Muscle of arm (tissue), 12 donors: ENCODE data around the gene PLXNB3. TPM values are rescaled to one million over a fixed set of nuclear protein-coding genes. Genes with fewer than 3 reads are reported as not detected.
"Not testable (repeated sequence)": the region's sequence is repeated elsewhere in the genome, so short reads cannot be mapped to it uniquely, and the experiment has no call there.

Experiments
- DNase-seq: peaks from one replicate; pipeline ENCODE4 v3.0.0-alpha.2; 2013
- polyA plus RNA-seq, 12 donors: library from polyadenylated mRNA; unstranded; fragments of 120-200 nt; gene quantifications; one replicate each; pipeline ENCODE4 v1.2.1, GENCODE V29; 2013; ENCODE audit not compliant: insufficient read length in 12 of 12

Gene PLXNB3
- polyA plus RNA-seq, 12 donors = 2.0 to 10.9 (median 3.1) TPM; not detected in 1

DNA sequence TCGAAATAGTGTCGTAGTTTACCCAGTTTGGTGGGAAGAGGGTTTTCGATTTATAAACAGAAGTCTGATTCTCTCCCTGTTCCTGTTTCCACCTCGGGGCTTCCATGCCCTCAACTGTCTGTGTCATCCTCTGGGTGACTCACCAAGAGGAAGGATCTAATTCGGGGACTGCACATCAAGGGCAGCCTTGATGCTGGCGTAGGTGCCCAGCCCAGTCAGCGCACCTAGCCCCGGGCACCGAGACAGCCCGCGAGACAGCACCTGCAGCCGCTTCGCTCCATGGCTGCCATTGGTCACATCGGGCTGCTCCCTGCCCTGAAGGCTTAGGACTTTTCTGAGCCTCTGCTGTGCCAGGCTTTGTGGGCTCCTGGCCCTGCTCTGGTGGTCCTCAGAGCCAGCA lies 31.6 kb upstream of the PLXNB3 start:
- DNase-seq = no peak

DNA sequence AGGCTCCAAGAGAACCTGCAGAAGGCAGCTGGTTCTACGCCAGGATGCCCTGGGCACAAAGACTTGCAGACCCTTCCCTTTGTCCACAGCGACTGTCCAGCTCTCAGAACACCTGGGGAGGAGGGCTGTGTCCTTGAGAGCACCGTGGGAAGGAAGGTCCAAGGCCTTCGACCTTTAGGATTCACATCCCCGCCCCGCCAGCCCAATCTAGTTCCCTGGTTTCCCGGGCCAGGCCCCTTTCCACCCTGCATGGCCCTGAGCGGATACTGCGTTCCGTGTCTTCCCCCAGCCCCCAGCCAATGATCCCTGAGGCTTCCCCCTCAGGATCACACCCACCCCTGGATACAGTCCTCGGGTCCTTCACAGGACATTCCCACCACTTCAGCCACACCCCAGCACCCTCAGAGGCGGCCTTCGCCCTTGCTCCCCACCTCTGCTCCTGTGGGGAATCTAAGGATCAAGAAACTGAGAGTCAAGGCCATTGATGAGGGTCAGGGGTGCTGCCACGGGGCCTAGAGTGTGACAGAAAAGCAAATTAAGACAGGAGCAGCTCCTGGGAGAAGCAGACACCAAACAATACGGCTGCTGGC lies 30.3 kb upstream of the PLXNB3 start:
- no peak for DNase-seq

GRCh38 chrX:153734871-153735270 lies 29.2 kb upstream of the PLXNB3 start:
- DNase-seq = no peak

DNA sequence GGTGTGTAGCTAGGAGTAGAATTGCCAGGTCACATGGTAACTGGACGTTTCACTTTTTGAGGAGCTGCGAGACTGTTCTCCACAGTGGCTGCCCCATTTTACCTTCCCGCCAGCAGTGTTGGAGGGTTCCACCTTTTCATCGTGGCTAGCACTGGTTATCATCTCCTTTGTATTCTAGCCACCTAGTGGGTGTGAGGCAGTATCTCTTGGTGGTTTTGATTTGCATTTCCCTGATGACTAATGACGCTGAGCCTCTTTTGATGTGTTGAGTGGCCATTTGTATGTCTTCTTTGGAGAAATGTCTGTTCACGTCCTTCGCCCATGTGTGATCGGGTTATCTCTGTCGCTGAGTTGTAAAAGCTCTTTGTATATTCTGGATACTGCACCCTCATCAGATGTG lies 28.8 kb upstream of the PLXNB3 start:
- DNase-seq = no peak

DNA sequence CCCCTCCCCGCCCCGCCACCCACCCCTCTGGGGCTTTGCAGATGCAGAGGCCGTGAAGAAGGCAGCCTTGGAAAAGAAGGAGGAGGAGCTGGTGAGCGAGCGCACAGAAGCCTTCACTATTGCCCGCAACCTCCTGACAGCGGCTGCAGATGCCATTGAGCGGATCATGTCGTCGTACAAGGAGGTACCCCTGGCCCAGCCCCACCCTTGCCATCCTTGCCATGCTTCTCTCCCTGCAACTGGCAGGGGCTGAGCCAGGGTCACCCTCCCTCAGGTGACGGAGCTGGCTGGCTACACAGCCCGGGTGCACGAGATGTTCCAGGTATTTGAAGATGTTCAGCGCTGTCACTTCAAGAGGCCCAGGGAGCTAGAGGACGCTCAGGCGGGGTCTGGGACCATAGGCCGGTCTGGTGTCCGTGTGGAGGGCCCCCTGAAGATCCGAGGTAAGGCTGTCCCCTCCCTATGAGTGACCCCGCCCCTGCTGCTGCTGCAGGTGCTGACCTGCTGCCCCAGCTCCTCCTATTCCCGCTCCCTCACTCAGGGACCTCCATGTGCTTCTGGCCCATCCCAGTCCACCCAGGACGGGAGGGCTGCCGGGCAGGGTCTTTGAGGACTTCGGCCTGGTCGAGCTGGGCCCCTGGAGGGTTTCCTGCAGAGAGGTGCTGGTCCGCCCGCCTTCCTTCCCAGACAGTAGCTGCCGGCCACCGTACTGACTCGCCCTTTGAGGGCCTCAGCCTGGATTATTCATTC lies 27.8 kb upstream of the PLXNB3 start:
- DNase-seq = no peak

DNA sequence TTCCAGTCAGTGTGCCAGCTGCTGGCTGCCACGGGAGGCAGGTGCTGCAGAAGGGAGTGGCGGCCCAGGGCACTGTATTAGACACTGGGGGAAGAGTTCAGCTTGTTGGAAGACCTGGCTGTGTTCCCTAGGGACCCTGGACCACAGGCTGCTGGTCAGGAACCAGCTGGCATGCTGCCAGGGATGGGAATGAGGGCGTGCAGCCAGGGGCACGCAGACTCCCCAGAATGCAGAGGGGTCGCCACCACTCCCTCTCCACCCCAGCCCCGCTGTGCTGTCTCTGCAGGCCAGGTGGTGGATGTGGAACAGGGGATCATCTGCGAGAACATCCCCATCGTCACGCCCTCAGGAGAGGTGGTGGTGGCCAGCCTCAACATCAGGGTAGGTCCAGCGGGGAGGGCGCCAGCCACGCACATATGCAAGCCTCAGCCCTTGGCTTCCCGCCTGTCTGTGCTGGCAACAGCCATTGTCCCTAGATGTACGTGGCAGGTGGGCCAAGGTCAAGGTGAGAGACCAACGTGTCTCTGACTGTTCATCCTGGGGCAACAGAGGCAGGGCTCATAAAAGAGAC lies 27.1 kb upstream of the PLXNB3 start:
- no peak for DNase-seq

GRCh38 chrX:153738056-153738605 lies 25.9 kb upstream of the PLXNB3 start:
- no peak for DNase-seq

GRCh38 chrX:153739754-153740486 lies 24.1 kb upstream of the PLXNB3 start:
- no peak for DNase-seq

DNA sequence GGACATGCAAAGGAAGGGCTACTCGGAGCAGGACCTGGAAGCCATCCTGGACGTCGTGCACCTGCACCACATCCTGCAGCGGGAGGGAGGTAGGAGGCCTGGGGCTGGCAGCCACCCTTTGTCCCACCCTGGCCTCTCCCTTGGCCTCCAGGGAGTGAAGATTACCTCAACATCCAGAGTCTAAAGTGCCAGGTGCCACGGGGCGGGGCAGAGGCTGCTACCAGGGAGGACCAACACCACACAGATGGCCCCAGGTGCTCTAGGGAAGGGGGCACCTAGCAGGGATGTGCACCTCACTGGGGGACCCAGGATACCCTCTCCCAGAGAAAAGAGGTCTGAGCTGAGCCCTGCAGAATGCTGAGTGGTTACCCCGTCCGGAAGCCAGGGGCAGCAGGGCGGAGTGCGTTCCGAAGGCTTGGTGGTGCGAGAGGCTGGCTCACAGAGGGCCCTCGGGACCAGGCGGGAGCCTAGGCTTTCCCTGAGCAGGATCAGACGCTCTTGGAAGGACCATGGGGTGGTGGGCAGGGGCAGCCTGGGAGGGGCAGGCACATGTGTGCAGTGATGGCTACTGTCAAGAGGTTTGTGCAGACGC lies 23.3 kb upstream of the PLXNB3 start:
- no peak for DNase-seq

DNA sequence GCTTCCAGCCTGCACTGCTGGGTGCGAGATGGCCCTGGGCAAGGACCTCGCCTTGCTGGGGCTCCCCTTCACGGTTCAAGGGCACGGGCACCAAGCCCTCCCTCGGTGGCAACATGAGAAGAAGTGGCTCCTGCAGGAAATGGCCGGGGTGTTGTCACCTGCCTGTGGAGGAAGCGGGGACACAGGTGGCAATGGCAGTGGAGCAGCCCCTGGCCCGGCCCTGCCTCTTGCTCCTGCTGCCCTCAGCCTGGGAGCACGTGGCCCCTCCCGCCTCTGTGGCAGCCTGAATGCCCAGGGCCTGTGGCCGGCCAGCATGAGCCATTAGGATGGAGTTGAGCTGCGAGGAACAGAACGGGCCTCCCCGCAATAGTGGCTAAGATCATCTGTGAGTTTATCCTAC lies 22.6 kb upstream of the PLXNB3 start:
- DNase-seq = no peak

DNA sequence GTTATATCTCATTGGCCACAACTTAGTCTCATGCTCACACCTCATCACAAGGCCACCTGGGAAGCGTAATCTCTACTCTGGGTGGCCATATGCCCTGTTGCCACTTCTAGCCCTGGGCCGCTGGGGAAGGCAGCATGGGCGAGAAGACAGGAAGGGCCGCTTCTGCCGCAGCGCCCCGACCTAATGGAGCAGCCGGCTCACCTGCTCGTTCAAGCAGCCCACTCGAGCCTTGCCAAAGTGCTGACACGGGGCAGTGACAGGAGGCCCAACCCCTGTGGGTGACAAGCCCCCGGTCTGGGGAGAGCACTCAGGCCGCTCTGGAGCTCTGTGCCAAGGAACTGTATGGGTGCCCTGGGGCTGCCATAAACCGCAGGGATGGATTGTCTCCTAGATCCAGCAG lies 21.9 kb upstream of the PLXNB3 start:
- DNase-seq = not testable (repeated sequence)

- DNase-seq = not testable (repeated sequence)
Observed at GRCh38 chrX:153742796-153743467, 21.1 kb upstream of the PLXNB3 start.

GRCh38 chrX:153743468-153744209 lies 20.4 kb upstream of the PLXNB3 start:
- DNase-seq = not testable (repeated sequence)

DNA sequence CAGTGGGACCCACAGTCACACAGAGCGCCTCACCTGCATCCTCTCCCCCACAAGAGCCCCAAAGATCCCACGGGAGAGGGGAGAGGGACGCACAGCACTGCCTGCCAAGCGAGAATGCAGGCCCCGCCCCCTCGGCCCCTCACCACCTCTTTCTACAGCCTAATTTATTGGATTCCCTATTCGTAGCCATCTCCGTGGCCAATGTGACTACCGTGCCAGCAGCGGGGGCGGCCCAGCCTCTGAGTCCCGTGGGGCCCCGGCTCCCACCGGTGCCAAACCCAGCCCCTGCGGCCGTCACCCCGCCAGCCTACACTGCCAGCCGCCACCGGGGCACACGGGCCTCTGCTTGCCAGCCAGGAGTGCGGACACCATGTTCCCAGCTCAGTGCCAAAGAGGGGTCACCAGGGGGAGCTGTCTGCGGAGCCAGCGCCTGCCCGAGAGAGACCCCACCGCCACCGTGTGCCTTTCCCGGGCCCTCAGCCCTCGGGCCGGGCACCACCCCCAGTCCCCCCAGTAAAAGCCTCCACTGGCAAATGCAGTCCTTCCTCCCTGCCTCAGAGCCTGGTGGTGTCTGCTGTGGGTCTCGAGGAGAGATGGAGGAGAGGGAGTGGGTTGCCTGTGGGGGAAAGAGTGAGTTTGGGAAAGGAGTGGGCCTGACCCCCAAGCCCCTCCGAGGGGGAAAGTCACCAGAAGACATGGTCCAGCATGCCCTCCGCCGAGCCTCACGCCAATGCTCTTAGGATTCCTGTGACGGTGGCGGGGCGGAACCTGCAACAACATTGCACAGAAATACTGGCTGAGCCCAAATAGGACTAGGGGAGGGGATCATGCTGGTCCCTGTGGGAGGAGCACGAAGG lies 19.6 kb upstream of the PLXNB3 start:
- DNase-seq = no peak

DNA sequence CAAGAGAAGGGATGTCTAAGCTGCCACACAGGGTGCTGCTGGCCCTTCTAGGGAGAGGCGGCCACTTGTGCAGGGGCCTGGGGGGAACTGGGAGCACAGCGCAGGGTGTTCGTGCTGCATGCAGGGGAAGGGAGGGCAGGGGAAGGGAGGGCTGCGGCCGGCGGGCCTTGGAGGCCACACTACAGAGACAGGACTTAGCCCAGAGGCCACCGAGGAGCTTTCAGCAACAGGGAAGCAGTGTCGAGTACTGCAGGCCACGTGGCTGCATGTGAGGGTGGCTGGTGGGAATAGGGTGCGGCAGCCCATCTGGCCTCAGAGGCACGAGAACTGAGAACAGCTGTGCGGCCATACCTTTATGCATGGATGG lies 19.0 kb upstream of the PLXNB3 start:
- not testable (repeated sequence) for DNase-seq

- no peak for DNase-seq
Observed at GRCh38 chrX:153746359-153746758, 17.7 kb upstream of the PLXNB3 start.

- not testable (repeated sequence) for DNase-seq
Observed at GRCh38 chrX:153746991-153747390, 17.1 kb upstream of the PLXNB3 start.

- not testable (repeated sequence) for DNase-seq
Observed at GRCh38 chrX:153749017-153749416, 15.0 kb upstream of the PLXNB3 start.

DNA sequence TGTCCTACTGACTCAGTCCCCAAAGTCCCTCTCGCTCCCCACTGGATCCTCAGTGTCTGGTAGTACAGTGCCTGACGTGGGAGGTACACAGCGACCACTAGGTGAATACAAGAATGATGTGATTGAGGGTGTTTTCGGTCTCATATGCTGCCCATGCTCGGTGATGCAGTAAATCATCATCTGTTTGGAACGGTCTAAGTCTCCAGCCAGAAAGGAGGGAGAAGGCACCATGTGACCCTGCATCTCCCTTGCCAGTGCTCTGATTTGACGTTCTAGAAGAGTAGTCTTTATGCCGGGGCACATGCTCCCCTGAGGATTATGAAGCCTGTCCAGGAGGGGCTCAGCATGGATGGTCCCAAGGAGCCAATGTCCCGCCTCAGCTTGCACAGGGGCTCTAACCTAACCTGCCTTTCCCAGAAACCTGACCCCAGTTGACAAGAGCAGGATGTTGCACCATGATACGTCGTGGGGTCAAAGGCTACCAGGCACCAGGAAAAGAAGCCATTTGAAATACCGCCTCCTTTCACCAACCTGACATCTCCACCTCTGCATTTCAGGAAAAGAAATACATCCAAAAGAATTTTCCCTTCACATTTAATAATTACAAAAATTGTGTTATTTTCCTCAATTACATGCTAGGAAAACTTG lies 13.8 kb upstream of the PLXNB3 start:
- no peak for DNase-seq
